ENCODE results near the gene ENTPD8. TPM values are rescaled to one million over a fixed set of nuclear protein-coding genes. Genes with fewer than 3 reads are reported as not detected.

The ENTPD8 gene
- total and polyA plus RNA-seq, 2 donors (not counting 1 experiment from before 2014, with no cell fraction given) = not detected

- Histone ChIP-seq H2AFZ (ENCODE audit: insufficient read depth, low read depth, low read length, poor library complexity, severe bottlenecking) (peak overlapping the region; percentile 54), H3K36me3 (replicated peaks in 1 of 2; ENCODE audit: control extremely low read depth in 1 of 2, control insufficient read depth in 1 of 2, extremely low read depth in 1 of 2, insufficient read depth in 2 of 2, low read length in 1 of 2) (peaks cover 0 to 3% of the 10 kb centered on the region in 2 experiments), H3K27ac (ENCODE audit: low read length in 2 of 2) (peak overlapping the region; percentile 41 to 73), H4K20me1 (ENCODE audit: control insufficient read depth, insufficient read depth, low read length, poor library complexity, severe bottlenecking) (peaks cover 16% of the 10 kb centered on the region), H3K27me3 (replicated peaks in 1 of 4; ENCODE audit: control extremely low read depth in 1 of 4, control insufficient read depth in 3 of 4, insufficient read depth in 4 of 4, low read length in 3 of 4) (no peaks in the 10 kb centered on the region), H3K4me3 (ENCODE audit: control extremely low read depth in 1 of 5, extremely low read depth in 1 of 5, insufficient read depth in 1 of 5, low read depth in 2 of 5, low read length in 4 of 5) (peak overlapping the region in 4 of 5 experiments; percentile 54 to 71 (median 60)), H3K9me3 (ENCODE audit: control extremely low read depth in 1 of 3, control insufficient read depth in 2 of 3, insufficient read depth in 1 of 3, low read length in 2 of 3) (peaks cover 0 to 6% (median 0%) of the 10 kb centered on the region in 3 donors), H3K4me1 (ENCODE audit: control insufficient read depth in 2 of 2, insufficient read depth in 2 of 2, low read length in 2 of 2) (peaks cover 37 to 57% of the 10 kb centered on the region in 2 donors), H3K79me2 (ENCODE audit: control insufficient read depth, insufficient read depth, low read length) (no peaks in the 10 kb centered on the region), H3K4me2 (replicated peaks; ENCODE audit: low read depth, low read length, poor library complexity, severe bottlenecking) (peak overlapping the region; percentile 91), H3K9ac (ENCODE audit: low read length) (peak overlapping the region; percentile 66)
- peak; percentile 52 for ATAC-seq (ENCODE audit: low read depth)
- Mint-ChIP-seq H3K9me3 (ENCODE audit: insufficient read depth) (no peaks in the 10 kb centered on the region), H3K4me1 (peaks cover 29% of the 10 kb centered on the region), H3K27me3 (no peaks in the 10 kb centered on the region), H3K4me3 (peak overlapping the region; percentile 85), H3K27ac (peak overlapping the region; percentile 79)
- ChIA-PET CTCF (no interaction called here), POLR2A (interaction anchor here (1.4 kb wide), 1 partner anchor 32 kb away, joined by 9 read pairs; the partner anchor contains the start of genes EXD3 and NOXA1)
- 7% methylated on average over 15 of the region's 24 CpGs for WGBS (ENCODE audit: insufficient coverage)
- peak; percentile 86 for DNase-seq
- TF ChIP-seq, protein P1, sequence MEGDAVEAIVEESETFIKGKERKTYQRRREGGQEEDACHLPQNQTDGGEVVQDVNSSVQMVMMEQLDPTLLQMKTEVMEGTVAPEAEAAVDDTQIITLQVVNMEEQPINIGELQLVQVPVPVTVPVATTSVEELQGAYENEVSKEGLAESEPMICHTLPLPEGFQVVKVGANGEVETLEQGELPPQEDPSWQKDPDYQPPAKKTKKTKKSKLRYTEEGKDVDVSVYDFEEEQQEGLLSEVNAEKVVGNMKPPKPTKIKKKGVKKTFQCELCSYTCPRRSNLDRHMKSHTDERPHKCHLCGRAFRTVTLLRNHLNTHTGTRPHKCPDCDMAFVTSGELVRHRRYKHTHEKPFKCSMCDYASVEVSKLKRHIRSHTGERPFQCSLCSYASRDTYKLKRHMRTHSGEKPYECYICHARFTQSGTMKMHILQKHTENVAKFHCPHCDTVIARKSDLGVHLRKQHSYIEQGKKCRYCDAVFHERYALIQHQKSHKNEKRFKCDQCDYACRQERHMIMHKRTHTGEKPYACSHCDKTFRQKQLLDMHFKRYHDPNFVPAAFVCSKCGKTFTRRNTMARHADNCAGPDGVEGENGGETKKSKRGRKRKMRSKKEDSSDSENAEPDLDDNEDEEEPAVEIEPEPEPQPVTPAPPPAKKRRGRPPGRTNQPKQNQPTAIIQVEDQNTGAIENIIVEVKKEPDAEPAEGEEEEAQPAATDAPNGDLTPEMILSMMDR (IDR thresholded peaks at IDR 0.05) = no peak
- no peak for TF ChIP-seq EZH2 (IDR thresholded peaks at IDR 0.05; ENCODE audit: borderline replicate concordance, insufficient read depth, low read depth, low read length, poor library complexity, severe bottlenecking)
- intact Hi-C loops (cut with micrococcal nuclease) = loop anchor here (1.0 to 10.0 kb wide), 3 partner anchors 31 to 659 kb away; partner anchors contain the start of genes CCDC183, EXD3, MRPL41 and NOXA1
Measured at GRCh38 chr9:137454145-137454596, 13.0 kb upstream of the ENTPD8 start.

GRCh38 chr9:137453643-137454081, 12.5 kb upstream of the ENTPD8 start:
- CTCF ChIA-PET = no interaction called here
- no peak overlapping the region for H2AFZ ChIP-seq (ENCODE audit: insufficient read depth, low read depth, low read length, poor library complexity, severe bottlenecking)

More at GRCh38 chr9:137453643-137454081, 12.5 kb upstream of the ENTPD8 start:
- no peaks in the 10 kb centered on the region for H3K79me2 ChIP-seq (ENCODE audit: control insufficient read depth, insufficient read depth, low read length)
- ATAC-seq (ENCODE audit: low read depth) = peak; percentile 86
- no peaks in the 10 kb centered on the region for H3K27me3 Mint-ChIP-seq
- H3K9me3 Mint-ChIP-seq (ENCODE audit: insufficient read depth) = no peaks in the 10 kb centered on the region
- peak overlapping the region; percentile 49 for H3K9ac ChIP-seq (ENCODE audit: low read length)
- no peak overlapping the region for H3K27ac ChIP-seq (ENCODE audit: low read length in 2 of 2)
- intact Hi-C loops (cut with micrococcal nuclease) = loop anchor here (1.0 to 10.0 kb wide), 3 partner anchors 30 to 659 kb away; partner anchors contain the start of genes CCDC183, EXD3, MRPL41 and NOXA1
- peaks cover 16% of the 10 kb centered on the region for H4K20me1 ChIP-seq (ENCODE audit: control insufficient read depth, insufficient read depth, low read length, poor library complexity, severe bottlenecking)
- POLR2A ChIA-PET = interaction anchor here (0.5 to 1.4 kb wide), 3 partner anchors 31 to 802 kb away, joined by 5 to 9 read pairs (median 8); partner anchors contain the start of genes EXD3 and NOXA1
- WGBS (ENCODE audit: insufficient coverage) = 38% methylated on average over 22 of the region's 25 CpGs
- H3K4me1 Mint-ChIP-seq = peaks cover 29% of the 10 kb centered on the region
- H3K27me3 ChIP-seq (replicated peaks in 1 of 4; ENCODE audit: control extremely low read depth in 1 of 4, control insufficient read depth in 3 of 4, insufficient read depth in 4 of 4, low read length in 3 of 4) = no peaks in the 10 kb centered on the region
- peaks cover 37 to 56% of the 10 kb centered on the region in 2 donors for H3K4me1 ChIP-seq (ENCODE audit: control insufficient read depth in 2 of 2, insufficient read depth in 2 of 2, low read length in 2 of 2)
- TF ChIP-seq, protein P1 (IDR thresholded peaks at IDR 0.05) = no peak
- TF ChIP-seq EZH2 (IDR thresholded peaks at IDR 0.05; ENCODE audit: borderline replicate concordance, insufficient read depth, low read depth, low read length, poor library complexity, severe bottlenecking) = no peak
- peak overlapping the region; percentile 71 for H3K4me3 Mint-ChIP-seq
- peaks cover 0 to 6% (median 0%) of the 10 kb centered on the region in 3 donors for H3K9me3 ChIP-seq (ENCODE audit: control extremely low read depth in 1 of 3, control insufficient read depth in 2 of 3, insufficient read depth in 1 of 3, low read length in 2 of 3)
- peak; percentile 85 for DNase-seq
- H3K4me2 ChIP-seq (replicated peaks; ENCODE audit: low read depth, low read length, poor library complexity, severe bottlenecking) = peak overlapping the region; percentile 91
- no peak overlapping the region for H3K27ac Mint-ChIP-seq
- peaks cover 0 to 3% of the 10 kb centered on the region in 2 experiments for H3K36me3 ChIP-seq (replicated peaks in 1 of 2; ENCODE audit: control extremely low read depth in 1 of 2, control insufficient read depth in 1 of 2, extremely low read depth in 1 of 2, insufficient read depth in 2 of 2, low read length in 1 of 2)
- peak overlapping the region in 4 of 5 experiments; percentile 11 to 51 (median 38) for H3K4me3 ChIP-seq (ENCODE audit: control extremely low read depth in 1 of 5, extremely low read depth in 1 of 5, insufficient read depth in 1 of 5, low read depth in 2 of 5, low read length in 4 of 5)

Data from B cell (primary cell).